Activated T-cell treated with anti-CD3 and anti-CD28 coated beads for 4 hours (primary cell): Measurements from ENCODE around the gene SEMA3F.
"Not testable (repeated sequence)": the region's sequence is repeated elsewhere in the genome, so short reads cannot be mapped to it uniquely, and the experiment has no call there.

Experiments
- DNase-seq: peaks from one replicate; pipeline ENCODE4 v3.0.0-alpha.2; 2020

The SEMA3F gene

DNA sequence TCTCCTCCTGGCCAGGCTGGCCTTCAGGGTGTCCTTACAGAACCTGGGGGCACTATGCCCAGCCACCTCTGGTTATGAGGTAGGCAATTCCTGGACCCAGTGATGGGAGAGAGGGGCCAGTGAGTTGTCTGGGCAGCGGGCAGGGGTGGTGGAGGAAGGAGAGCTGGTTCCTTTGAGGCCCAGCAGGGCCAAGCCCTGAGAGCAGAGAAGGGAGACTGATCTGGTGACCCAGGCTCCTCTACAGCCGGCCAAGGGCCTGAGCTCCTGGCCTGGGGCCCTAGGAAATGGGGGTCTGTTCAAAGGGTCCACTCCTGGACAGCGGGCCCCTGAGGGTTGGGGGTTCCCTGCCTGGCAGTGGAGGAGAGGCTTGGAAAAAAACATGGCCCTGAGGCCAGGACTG is 57.8 kb downstream of the SEMA3F start:
- no peak for DNase-seq

DNA sequence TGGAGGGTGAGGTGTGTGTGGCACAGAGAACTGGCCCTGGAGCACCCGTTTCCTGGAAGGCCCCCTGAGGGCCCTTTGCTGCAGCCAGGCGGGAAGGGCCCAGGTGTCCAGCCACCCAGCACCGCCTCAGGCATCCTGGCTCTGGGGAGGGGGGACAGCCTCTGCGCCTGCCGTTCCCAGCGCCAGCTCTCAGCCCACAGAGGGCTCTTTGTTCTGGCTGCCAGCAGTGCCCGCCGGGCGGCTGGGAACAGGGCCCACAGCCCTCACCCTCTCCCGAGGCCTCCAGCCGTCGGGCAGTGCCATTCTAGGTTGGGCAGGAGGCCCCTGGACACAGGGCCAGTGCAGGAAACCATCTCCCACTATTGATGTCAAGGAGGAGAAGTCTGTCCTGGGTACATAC is 58.2 kb downstream of the SEMA3F start:
- no peak for DNase-seq

DNA sequence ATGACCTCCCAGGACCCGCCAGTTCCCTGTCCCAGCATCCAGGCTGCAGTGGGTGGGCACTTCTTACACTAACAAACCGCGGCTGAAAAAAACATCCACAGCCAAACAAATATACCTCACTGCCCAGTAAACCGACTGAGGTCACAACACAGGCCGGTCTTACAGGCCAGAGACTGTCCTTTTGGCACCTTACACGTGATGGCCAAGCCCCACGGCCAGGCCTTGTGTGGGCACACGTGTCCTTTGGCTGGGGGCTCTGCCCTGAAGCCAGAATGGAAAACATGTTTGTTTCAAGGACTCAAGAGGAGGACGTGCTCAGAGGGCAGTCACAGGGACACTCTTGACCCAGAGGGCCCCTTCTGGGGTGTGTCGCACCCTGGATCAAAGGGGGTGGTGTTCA is 59.7 kb downstream of the SEMA3F start:
- no peak for DNase-seq

GRCh38 chr3:50215529-50215928 is 60.4 kb downstream of the SEMA3F start:
- no peak for DNase-seq

GRCh38 chr3:50217681-50218080 is 62.6 kb downstream of the SEMA3F start:
- DNase-seq = no peak

DNA sequence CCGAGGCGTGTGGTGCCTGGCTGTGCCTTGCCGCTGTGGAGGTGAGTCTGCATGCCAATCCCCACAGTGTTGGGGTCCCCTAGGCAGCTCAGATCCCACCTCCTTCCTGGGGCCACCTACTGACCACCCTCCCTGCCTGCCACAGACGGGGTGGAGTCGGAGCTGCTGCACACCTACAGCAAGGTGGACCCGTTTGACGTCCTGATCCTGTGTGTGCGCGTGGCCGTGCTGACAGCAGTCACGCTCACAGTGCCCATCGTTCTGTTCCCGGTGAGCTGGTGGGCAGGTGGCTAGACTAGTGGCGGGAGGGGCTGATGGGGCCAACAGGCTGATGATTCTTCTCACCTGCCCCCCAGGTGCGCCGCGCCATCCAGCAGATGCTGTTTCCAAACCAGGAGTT is 63.3 kb downstream of the SEMA3F start:
- DNase-seq = no peak

DNA sequence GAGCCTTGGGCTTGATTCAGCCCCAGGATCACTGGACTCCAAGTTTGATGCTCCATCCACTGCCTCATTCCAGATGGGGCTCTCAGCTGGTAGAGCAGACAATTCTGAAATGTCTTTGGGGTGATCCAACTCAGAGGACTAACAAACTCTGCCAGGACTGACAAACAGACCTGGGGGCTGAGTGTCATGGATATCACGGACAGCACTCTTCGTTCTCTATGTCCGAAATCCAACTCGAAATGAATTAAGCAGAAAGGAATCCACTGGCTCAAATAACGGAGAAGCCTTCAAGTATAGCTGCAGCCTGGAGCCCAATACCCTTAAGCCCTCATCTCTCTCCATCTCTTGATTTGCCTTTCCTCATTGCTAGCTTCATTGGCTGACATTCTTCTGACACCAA is 64.2 kb downstream of the SEMA3F start:
- DNase-seq = no peak

DNA sequence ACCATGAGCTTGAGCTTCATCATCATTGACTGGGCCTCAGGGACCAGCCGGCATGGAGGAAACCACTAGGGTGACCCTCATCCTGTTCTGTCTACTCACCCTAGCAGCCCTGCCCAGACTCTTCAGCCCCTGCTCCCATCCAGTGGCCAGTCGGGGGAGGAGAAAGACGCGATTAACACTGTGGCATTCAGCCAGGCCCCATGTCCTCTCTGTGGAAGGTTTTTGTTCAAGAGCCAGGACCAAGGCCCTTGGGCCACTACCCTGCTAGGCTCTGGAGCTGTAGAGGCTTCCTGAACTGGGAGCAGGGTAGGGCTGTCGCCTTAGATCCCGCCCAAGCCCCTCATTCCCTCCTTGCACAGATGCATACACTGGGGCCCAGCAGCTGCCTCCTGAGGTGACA is 65.0 kb downstream of the SEMA3F start:
- DNase-seq = no peak

- DNase-seq = no peak
Measured at GRCh38 chr3:50221051-50221410, 65.9 kb downstream of the SEMA3F start.

GRCh38 chr3:50221411-50222168 is 66.5 kb downstream of the SEMA3F start:
- DNase-seq = no peak

DNA sequence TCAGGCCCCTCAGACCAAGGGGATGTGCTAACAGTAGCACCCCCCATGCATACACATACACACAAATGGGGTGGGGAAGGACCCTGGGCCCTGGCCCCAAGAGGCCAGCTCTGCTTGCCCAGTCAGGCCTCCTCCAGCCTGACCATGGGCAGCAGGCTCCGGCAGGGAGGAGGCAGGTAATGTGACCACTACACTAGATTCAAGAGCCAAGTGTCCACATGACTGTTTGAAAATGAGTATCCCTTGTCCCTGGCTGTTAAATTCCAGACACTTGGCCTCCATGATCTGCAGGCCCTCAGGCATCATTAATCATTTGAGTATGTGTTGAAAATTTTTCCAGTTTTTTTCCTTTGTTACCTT is 67.0 kb downstream of the SEMA3F start:
- DNase-seq = no peak

DNA sequence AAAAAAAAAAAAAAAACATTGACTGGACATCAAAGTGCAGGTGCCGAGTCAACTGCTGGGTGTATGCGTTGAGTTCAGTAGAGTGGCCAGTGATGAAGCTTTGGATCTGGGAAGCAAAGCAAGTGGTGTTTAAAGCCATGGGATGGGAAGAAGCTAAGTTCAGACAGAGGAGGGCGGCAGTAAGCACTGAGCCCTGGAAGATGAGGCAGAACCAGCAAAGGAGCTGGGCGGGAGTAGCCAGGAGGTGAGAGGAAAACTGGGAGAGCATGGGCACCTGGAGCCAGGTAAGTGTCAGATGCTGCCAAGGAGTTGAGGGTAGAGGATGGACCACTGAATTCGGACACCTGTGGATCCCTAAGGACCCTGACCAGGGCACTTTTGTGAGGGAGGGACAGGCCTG is 69.5 kb downstream of the SEMA3F start:
- DNase-seq = no peak

DNA sequence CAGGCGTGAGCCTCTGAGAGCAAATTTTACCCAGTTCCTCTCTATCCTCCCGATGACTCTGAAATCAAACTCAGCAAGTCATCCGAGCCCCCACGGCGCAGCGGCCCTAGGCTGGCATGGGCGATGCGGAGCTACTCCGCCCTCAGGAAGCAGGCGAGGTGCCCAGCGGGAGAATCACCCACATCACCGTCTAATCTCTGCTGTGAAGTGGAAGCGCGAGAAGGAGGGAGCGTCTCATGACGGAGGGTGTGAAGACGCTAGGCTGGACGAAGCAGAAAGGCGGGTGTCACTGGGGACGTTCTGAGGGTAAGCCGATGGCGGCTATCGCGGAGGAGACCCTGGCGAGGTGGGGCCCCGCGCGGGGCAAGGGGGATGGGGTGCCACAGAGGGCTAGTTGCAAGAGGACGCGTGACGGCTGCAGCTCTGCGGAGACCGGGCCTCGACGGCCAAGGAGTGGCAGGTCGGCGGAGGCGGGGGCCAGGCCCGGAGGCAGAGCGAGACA is 71.8 kb downstream of the SEMA3F start:
- DNase-seq = no peak

DNA sequence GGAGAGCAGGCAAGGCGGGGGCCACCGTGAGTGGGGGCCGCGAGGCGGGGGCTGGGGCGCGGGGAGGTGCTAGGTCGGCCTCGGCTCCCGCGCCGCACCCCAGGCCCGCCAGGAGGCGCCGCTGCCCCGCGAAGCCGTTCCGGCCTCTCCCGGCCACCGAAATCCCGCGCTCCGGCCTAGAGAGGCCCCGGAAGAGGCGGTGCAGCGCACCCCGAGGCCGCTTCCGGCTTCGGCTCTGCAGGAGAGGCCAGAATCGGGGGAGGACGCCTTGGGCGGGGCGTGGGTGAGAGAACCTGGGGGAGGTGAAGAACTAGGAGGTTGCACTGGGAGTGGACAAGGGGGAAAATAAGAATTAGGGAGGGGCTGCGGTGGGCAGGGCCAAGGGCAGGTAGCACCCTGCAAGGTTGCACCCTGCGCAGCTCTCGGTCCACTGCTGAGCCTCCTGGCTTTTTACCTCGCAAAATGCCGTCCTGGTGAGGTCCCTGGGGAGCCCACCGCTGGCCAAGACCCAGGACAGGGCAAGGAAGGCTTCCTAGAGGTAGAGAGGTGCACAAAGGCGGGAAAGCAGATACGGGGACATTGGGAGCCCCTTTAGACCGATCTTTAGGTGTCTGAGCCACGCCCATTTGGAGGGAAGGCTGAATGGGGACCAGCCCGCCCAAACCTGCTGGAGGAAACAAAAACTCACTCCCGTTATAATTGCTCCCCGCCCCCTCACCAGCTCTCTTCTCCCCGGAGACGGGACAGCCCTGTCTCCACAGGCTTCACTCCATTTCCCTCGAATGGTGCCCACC is 72.5 kb downstream of the SEMA3F start:
- DNase-seq = peak; percentile 78

DNA sequence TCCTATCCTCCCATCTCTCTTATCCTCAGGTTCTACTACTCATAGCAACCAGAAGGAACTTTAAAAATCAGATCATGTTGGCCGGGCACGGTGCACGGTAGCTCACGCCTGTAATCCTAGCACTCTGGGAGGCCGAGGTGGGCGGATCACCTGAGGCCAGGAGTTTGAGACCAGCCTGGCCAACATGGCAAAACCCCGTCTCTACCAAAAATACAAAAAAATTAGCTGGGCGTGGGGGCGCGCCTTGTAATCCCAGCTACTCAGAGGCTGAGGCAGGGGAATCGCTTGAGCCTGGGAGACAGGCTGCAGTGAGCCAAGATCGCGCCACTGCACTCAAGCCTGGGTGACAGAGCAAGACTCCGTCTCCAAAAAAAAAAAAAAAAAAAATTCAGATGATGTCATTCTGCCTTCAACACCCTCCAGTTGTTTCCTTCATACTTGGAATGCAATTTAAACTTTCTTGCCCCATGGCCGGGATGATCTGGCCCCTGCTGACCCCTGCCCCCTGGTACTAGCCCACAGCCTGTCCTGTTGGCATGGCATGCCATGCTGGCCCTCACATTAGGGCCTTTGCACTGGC is 73.2 kb downstream of the SEMA3F start:
- DNase-seq = not testable (repeated sequence)

DNA sequence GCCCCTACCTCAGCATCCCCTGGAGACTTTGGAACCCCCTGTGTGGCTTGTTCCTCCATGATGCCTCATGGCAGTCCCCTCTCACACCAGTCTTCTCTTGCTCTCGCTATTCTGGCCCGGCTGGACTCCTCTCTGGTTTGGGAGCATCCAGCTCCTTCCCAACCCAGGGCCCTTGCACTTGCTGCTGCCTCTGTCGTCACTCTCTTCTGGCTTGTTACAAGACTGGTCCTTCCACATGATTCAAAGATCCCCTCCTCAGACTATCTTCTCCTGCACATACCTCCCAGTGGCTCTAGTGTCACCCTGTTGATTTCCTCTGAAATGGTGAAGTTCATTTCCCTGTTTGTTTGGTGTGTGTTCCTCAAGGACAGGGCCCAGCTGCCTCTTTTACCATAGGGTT is 74.4 kb downstream of the SEMA3F start:
- DNase-seq = no peak

DNA sequence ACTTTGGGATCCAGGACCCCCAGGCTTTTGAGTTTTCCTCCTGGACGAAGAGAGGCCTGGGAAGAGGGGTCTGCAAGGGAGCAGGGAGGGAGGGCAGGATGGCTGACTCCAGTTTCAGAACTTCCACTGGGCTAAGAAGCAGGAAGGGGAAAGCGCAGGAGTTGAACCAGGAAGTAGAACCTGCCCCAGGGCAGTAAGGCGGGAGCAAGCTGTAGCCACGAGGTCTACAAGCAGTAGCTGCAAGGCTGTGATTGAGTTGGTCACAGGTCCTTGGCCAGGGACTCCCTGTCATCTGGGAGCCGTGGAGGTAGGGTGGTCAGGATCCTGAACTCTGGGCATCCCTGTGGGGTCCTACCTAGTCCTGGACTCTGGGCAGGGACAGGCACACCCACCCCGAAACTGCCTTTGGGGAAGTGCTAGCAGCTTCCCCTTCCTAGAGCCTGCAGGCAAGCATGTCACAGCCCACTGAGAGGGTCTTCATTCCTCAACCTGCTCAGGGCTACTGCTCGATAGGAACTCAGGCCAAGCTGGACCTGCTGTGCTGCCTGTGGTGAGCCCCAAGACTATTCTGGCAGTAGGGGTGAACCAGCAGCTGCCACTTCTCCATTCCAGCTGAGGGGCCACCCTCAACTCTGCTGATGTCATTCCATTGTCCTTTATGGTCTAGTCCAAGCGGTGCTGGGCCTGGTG is 75.1 kb downstream of the SEMA3F start:
- no peak for DNase-seq

- no peak for DNase-seq
Measured at GRCh38 chr3:50230794-50231125, 75.6 kb downstream of the SEMA3F start.

DNA sequence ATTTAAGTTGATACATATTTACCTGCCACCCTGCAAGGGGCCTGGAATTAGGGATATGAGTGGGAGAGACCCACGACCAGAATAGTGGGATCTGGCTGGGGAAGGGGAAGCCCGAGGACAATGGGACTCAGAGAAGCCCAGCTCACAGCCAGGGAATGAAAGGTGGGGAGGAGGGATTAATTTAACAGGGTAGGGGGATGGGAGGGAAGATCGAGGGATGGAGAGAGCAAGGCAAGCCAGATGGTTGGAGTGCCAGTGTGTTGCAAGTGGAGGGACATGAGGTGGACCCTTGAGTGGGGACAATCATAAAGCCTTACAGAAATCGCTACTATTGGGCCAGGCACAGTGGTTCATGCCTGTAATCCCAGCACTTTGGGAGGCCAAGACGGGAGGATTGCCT is 76.5 kb downstream of the SEMA3F start:
- no peak for DNase-seq

GRCh38 chr3:50232303-50232702 is 77.2 kb downstream of the SEMA3F start:
- no peak for DNase-seq

GRCh38 chr3:50233176-50233575 is 78.1 kb downstream of the SEMA3F start:
- no peak for DNase-seq

DNA sequence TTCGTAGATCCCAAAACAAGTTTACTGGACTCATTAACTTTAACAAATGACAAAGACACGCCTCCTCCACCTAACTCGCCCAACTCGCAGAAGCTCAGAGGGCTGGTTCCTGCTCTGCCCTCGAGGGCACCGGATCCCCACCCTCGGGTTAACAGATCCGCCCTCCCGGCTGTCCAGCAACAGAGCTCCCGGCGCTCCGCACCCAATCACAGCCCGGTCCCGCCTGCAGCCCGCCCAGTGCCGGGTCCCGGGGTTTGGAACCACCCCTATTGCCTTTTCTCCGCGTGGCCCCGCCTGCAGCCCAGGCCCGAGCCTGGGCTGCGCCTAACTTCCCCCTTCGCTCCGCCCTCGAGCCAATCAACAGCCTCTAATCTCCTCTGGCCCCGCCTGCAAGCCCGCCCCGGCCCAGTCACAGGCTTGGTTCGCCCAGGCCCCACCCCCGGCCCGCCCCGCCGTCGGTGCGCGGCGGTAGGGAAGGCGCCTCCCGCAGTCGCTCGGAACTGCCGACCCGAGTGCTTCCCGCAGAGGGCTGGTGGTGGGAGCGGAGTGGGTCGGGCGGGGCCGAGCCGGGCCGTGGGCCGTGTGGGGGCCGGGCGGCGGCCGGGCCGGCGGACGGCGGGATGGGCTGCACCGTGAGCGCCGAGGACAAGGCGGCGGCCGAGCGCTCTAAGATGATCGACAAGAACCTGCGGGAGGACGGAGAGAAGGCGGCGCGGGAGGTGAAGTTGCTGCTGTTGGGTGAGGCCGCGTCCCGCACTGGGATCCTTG is 80.8 kb downstream of the SEMA3F start, which contains the start of gene GNAI2:
Gene GNAI2 (plus strand): TSS at position 489 of the 768 bp plus-strand sequence. CDS start 132 bp downstream, at position 621.
- DNase-seq = peak; percentile 97
